ENCODE data around the gene UFSP1.

The UFSP1 gene

DNA sequence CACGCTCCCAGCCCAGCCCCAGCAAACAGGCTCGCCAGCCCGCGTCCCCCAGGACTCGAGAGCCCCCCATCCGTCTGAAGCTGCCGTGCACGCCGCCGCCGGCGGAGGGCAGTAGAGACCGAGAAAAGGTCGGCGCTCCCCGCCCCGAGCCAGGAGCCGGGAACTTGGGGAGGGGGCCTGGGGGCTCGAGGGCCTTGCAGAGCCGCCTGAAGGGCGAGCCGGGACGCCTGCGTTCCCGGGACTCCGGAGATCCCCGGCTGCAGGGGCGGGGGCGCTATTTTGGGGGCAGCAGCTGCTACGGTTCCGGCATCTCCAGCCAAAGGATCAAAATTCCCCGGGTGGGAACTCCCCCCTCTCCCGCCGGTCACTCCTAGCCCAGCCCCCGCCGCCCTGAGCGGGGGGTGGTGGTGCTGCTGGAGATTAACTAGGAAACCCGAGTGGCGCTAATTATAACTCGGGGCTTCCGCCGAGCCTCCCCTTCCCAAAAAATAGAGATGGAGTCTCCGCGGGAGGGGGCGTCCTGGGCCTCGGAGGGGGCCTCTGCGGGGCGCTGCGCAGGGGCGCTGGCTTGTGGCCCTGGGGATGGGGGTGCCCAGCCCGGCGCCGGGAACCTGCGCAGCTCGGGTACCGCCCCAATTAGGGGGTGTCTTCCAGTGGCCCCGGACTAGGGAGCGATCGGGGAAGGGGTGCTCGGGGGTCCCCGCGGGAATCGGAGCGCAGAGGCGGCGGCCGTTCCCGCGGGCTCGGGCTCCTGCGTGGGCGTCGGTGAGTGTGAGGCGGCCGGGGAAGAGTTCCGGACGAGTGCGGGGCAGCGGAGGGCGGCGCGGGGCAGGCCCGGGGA is 5.6 kb upstream of the UFSP1 start:
- peak; percentile 50 to 58 for DNase-seq

DNA sequence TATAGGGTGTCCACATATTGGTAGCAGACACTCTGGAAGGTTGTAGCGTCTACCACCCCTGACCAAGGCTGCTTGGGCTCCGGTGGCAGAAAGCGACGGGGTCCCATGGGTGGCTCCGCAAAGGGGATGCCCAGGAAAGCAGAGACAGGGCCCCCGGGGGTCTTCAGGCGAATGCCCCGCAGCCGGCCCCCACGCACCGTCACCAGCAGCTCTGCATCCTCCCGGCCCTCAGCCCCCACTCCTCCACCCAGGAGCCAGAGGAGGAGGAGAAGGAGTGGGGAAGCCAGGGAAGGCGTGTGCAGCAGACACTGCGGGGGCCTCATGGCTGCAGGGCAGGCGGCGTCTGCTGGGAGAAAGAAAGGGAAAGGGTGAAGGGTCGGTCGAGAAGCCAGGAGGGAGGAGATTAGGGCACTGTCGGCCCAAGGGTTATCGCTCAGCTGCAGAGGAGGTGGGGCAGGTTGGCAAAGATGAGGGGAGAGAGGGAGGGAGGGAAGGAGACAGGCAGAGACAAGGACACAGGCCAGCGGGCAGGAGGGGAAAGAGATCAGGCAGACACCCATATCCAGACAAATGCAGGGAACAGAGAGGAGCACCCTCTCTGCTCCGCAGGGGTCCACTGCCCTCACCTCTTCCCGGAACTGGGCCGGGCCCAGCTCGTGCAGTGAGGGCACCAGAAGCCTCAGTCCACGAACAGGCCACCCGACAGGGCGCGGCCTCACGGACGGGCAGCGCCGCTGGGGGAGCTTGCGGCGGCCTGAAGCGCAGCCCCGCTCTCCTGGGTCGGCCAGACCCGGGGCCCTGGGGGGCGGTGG is 4.6 kb upstream of the UFSP1 start:
- no peak for DNase-seq

DNA sequence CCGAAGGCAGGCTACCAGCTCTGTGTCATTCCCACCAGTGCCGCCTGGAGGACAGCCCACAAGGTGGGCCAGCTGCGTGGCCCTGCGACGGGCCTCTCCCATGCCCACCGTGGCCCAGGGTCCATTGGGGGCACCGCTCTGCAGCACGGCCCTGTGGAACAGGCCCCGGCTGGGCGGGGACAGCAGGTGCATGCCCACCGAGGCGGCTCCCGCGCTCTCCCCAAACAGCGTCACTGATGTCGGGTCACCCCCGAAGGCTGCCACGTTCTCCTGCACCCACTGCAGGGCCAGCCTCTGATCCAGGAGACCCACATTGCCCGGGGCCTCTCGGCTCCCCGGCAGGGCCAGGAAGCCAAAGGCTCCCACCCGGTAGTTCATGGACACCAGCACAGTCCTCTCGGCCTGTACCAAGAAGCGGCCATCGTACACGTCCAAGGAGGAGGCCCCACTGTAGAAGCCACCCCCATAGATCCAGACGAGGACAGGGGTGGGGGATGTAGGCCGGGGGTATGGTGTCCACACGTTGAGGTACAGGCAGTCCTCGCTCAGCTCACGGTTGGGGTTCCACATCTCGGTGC is 3.9 kb upstream of the UFSP1 start:
- DNase-seq = no peak

DNA sequence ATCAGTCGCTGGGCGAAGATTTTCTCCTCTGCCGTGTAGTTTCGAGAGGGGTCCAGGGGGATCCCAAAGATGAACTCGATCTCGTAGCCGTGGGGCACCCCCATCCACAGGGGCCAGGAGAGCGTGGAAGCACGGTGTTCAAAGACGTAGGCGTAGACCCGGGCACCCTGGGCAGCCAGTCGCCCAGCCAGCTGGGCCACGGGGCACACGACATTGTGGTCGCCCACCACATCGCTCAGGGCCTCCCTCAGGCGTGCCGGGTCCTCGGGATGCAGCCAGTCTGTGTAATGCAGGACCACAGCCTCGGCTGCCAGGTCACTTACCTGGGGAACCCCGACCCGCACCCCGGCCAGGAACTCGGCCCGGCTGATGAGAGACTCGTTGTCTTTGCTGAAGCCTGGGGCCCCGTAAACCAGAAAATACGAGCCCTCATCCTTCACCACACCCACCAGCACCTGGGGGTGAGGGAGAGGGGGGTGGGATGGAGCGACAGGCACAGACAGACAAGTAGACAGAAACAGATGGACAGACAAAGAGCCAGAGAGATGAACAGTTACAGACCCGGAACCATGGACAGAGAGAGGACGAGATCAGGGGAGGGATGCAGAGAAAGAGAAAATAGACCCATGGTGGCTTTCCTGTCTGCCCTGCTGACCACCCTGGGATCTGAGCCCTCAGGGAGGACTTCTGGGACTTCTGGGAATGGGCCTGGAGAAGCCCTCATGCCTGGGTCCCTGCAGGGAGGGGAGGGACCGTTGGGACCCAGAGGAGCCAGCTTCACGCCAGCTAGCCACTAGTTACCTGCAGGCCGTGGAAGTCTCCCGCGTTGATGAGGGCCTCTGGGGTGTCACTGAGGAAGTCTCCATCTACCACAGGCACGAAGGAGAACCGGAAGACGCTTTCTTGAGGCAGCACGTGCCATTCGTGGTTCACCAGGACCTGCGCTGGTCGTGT is 3.1 kb upstream of the UFSP1 start:
- no peak for DNase-seq

DNA sequence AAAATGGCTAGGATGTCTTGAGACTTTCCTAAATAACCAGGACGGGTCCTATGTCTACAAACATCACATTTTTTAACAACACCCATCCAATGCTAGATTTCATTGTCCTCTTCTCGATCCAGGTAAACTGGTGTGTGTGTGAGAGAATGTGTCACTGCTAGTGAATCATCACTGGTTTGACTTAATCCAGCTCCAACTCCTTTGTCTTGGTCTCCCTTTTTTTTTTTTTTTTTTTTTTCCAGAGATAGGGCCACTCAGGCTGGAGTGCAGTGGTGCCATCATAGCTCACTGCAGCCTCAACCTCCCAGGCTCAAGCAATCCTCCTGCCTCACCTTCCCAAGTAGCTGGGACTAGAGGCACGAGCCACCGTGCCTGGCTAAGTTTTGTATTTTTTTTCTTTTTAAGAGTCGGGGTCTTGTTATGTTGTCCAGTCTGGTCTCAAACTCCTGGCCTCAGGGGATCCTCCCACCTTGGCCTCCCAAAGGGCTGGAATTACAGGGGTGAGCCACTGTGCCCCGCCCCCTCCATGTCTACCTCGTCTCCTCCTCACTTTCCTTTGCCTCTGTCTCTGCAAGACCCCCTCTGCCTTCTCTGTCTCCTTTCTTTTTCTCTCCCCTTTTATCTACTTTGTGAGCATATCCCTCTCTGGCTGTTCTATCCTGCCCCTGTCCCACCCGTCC is 2.2 kb upstream of the UFSP1 start:
- no peak for DNase-seq

DNA sequence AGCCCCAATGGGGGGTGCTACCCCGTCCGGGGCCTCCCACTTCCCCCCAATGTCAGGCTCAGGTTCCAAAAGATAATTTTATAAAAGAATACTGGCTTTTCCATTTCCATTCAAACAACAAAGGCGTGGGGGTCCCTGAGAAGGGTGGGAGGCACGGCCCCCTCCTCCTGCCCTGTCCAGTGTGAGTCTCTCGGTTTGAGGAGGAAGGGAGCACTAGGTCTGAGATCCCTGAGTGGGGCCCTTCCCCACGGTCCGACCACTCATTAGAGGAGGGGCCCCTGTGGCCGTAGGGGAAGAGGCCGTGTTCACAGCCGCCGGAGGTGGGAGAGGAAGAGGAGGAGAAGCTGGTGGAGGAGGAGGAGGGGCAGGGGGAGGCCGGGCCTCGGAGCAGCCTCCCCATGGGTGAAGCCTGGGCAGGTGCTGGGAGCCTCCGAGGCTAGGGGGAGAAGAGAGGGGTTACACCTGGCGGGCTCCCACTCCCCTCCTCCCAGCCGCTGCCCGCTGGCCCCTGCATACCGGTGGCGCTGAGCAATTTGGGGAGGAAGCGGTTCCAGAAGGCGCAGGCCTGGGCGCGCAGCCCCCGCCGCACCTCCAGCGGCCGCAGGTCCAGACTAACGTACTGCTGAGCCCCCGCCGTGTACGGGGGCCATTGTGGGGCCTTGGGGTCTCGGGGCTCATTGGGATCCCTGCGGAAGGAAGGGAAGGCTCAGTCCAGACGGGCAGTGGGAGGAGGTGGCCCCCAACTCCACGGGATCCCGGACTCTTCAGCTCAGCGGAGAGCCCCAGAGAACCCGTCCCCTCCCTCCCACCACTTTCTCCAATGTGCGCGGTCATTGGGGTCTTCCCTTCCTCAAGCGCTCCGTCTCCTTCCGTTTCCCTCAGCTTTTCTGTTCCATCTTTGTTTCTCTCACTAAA is 1.4 kb upstream of the UFSP1 start:
- no peak for DNase-seq

DNA sequence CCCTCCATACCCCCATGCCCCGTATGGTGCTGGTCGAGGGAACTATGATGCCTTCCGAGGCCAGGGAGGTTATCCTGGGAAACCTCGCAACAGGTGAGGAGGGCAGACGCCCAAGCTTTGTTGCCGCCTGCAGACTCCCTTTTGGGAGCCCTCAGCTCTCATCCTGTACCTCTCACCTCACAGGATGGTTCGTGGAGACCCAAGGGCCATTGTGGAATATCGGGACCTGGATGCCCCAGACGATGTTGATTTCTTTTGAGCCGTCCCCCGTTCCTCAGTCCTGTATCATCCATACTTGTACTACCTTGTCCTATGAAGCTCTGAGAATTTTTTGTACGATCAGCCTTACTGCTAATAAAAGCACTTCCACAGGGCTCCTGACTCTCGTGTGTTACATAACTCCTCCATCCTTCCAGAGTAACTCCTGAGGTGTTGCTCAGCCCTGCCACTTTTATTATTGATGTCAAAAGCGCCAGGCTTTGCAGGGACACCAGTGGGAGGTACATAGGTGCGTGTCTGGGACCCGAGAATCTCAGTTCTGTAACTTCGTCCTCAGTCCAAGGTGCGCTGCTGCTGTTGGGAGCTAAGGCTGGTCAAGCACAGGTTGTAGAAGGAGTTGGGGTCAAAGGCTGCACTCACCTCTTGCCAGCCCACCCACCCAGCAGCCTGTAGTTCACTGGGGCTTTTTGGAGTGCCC is 1.1 kb downstream of the UFSP1 start:
- DNase-seq = no peak

DNA sequence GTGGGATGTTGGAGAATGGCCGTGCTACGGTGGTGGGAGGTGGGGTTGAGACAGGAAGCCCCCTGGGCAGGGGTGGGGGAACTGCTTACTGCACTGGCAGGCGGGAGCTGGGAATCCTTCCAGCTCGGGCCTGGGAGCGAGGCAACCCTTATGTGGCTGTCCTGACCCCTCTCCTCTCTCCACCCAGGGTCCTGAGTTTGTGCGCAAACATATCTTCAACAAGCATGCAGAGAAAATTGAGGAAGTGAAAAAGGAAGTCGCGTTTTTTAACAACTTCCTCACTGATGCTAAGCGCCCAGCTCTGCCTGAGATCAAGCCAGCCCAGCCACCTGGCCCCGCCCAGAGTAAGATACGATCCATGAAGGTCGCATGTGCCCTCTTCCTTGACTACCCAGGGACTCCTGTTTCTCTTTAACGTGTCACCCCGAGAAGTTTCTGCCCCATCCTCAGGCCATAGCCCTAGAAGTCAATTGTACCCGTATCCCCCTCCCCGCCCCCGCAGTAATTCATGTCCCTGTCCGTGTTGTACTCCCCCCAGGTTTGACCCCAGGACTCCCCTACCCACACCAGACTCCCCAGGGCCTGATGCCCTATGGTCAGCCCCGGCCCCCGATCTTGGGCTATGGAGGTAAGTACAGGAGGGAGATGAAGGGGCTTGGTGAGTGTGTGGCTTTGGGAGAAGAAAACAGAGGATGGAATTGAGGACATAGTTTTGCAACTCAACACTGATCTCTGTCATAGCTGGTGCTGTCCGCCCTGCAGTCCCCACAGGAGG is 1.8 kb downstream of the UFSP1 start:
- no peak for DNase-seq

DNA sequence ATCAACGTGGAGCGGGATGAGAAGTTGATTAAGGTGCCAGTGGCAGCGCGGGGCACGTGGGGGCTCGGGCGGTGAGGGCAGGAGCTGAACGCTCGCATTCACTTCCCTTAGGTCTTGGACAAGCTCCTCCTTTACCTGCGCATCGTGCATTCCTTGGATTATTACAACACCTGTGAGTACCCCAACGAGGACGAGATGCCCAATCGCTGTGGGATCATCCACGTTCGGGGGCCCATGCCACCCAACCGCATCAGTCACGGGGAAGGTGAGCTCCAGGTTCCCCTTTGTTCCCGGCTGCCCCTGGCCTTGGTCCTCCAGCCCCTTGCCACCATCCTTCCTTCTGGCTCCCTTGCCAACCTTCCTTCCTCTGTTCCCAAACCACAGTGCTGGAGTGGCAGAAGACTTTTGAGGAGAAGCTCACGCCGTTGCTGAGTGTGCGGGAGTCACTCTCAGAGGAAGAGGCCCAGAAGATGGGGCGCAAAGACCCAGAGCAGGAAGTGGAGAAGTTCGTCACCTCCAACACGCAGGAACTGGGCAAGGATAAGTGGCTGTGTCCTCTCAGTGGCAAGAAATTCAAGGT is 2.5 kb downstream of the UFSP1 start:
- no peak for DNase-seq

DNA sequence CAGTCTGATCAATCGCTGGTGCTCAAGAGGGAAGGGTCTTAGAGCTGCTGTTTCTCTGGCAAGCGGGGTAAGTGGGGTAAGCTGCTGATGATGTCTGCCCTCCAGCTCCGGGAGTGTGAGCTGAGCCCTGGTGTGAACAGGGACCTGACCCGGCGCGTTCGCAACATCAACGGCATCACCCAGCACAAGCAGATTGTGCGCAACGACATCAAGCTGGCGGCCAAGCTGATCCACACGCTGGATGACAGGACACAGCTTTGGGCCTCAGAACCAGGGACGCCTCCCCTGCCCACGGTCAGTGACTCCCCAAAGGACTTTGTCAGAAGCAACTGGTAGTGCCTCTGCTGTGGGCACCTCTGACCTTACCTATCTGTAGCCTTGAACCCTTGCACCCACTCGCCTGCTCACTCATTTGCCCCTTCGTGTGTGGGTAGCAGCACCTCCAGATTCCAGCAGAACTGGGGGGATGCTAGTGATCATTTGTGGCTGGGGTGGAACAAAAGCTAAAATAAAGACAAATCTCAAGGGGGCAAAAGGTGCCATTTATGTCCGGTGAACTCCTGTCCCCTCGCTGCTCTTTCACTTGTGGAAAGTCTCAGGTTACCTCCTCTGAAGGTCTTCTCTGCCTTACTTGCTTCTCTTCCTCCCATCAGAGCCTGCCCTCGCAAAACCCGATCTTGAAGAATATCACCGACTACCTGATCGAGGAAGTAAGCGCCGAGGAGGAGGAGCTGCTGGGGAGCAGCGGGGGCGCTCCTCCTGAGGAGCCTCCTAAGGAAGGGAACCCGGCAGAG is 3.2 kb downstream of the UFSP1 start:
- no peak for DNase-seq

DNA sequence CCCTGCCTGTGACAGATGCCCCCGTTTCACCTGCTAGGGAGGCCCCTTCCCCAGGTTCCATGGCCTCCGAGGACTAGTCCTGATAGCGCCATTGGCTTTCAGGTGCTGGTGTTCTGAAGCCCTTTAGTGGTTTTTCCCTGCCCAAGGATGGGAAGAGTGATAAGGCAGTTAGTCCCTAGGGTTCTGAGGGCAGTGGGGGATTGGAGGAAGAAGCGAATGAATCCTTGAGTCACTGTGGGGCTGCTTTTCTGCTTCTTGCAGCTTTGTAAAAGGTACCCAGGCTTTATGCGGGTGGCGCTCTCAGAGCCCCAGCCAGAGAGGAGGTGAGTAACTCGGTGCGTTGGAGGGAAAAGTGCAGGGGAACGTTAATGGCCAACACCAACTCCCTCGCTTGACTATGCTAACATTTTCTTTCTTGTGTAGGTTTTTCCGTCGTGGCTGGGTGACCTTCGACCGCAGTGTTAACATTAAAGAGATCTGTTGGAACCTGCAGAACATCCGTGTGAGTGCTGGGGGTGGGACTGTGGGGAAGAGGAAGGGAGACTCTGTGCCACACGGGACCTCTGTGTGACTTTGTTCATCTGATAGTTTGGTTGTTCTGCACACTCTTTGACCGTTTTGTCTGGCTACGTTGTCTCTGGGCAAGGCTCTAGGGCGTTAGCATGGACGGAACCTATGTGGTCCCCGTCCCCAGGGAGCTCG is 3.9 kb downstream of the UFSP1 start:
- DNase-seq = no peak

DNA sequence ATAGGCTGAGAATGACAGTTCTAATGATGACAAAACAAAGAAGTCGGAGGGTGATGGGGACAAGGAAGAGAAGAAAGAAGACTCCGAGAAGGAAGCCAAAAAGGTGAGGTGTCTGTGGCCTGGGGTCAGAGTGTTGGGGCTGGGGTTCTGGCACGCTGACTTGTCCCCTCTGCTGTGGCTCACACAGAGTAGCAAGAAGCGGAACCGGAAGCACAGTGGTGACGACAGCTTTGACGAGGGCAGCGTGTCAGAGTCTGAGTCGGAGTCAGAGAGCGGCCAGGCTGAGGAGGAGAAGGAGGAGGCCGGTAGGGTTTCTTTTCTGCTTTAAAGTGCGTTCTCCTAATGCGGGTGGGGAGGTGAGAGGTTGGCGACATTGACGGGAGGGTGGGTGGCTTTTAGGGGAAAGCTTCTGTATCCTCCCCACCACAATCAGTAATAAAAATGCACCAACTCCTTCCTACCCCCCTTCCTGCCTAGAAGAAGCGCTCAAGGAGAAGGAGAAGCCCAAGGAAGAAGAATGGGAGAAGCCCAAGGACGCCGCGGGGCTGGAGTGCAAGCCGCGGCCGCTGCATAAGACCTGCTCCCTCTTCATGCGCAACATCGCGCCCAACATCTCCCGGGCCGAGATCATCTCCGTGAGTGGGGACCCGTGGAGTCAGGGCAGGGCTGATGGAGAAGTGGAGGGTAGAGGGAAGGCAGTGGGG is 4.6 kb downstream of the UFSP1 start:
- no peak for DNase-seq

DNA sequence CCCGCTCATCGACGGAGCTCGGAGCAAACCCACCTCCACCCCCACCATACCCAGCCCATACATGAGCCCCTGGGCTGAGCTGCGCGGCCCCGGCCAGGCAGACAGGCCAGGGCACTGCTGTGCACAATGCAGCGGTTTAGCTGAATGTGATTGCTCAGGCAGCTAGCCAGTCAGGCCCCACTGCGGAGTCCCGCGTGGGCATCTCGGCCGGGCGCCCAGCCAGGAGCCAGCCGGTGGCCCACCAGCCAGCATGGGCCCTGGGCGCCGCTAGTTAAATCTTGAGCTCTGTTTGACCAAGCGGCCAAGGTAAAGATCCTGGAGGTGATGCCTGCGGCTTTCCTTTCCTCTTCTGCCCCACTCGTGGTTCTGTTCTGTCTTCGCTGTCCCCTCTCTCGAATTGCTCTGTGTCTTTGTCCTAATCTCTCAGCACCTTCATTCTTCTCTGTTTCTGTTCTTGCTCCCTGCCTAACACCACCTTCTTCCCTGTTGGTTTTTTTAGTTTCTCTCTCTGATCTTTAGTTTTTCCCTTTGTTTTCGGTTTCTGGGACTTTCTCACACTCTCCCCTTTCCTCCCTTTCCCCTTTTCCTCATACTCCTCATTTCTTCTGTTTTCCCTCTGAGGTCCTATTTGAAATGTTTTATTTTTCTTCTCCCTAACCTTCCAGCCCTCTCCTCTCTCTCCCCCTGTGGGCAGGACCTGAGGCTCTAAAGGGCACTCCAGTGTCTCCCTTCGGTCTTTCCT is 6.6 kb downstream of the UFSP1 start:
- no peak for DNase-seq

DNA sequence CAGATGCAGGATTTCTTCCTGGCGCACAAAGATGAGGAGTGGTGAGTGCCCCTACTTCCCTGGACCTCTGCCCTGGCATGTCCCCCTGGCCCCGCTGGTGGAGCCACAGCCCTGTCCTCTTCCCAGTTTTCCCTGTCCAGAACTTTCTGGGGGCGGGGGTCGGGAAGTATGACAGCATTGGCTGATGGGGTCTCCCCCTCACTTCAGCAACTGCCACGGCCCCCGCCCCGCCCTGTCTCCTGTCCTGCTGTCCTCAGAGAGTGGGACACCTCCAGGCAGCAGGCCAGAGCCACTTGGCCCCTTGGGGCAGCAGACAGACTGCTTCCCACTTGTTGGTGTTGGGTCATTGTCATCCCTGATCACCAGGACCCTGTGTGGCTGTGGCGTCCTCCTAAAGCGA is 7.3 kb downstream of the UFSP1 start:
- no peak for DNase-seq

DNA sequence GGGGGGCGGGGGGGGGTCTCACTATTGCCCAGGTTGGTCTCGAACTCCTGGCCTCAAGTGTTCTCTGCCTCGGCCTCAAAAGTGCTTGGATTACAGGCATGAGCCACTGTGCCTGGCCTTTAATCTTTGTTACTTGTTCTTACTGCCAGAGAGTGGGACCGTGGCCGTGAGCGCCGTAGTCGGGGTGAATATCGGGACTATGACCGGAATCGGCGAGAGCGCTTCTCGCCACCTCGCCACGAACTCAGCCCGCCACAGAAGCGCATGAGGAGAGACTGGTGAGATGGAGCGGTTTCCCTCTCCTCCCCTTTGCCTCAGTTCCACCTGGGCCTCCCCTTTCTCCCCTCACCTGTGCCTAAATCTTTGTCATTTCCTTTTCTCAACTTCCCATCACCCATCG is 8.4 kb downstream of the UFSP1 start:
- no peak for DNase-seq

DNA sequence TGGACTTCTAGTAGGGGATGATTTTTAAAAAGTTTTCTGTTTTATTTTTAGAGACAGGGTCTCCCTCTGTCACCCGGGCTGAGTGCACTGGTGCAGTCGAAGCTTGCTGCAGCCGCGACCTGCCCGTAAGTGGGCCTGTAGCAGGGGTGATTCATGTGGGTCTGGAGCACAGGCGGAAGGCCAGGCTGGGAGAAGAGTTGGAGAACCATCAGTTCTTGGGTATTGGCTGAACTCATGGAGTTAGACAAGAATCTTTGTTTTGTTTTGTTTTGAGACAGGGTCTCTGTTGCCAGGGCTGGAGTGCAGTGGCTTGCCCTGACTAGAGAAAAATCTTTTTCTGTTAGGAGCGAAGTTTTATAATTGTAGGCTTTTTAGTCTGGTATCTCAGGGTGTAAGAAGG is 8.9 kb downstream of the UFSP1 start:
- DNase-seq = no peak
